ELR (cell line): ENCODE data around the gene TMEM132D.

Experiments used
- DNase-seq: peaks from one replicate; pipeline ENCODE4 v3.0.0-alpha.2; 2015; ENCODE audit warnings: low read depth

The TMEM132D gene

DNA sequence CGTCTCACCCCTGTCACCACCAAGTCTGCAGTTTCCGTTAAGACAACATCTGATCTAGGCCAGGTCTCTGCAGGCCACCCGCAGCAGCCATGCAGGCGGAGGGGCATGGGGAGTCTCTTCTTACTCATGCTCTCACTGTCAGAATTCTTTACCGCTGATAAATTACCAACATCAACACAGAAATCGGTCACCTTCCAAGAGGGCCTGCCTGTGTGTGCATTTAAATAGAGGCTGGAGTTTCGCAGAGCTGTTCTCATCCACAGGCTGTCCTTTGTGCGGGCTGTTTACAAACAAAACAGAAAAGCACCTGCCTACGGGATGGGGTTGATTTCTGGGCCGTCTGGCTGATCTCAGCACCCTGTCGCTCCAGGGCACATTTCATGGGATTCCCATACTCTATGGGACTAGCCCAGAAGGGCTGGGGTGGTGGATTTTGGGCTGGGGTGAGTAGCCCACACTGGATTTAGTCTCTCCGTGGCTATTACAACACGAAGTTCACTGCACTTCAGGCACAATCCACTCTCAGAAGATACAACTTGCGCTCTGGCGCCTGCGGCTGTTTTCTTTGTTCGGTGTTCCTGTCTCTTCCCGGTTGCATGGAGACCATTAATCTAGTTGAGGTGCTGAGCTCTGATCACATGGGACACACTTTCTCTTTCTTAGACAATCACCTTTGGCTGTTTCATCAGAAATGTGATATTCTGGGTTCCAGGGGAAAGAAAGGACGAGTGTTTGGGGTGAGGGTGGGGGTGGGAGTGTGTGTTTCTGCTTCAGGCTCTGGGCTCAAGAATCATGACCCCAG lies 719.5 kb downstream of the TMEM132D start:
- no peak for DNase-seq

GRCh38 chr12:129179941-129180553 lies 723.8 kb downstream of the TMEM132D start:
- no peak for DNase-seq

DNA sequence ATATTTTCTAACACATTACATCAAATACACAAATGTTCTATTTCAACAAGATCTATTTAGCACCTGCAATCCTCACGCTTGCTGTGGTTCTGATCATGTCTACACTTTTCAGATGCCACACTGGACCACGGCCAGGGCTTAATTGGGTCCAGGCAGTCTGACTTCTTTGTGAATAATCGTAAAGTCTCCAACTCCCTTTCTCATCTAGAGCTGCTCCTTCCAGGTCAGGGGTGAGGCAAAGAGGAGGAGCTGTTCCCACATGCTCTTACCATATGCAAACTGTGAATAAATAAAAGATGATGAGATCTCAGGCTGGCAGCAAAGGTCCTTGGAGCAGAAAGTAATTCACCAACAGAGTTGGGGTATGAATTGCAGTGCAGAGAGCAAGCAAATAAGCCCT lies 733.9 kb downstream of the TMEM132D start:
- DNase-seq, result no peak

- DNase-seq, result no peak
Observed at GRCh38 chr12:129163861-129164260, 740.0 kb downstream of the TMEM132D start.

GRCh38 chr12:129163461-129163860 lies 740.4 kb downstream of the TMEM132D start:
- no peak for DNase-seq

- DNase-seq, result no peak
Observed at GRCh38 chr12:129162805-129163204, 741.0 kb downstream of the TMEM132D start.

GRCh38 chr12:129161511-129161910 lies 742.3 kb downstream of the TMEM132D start:
- no peak for DNase-seq

- no peak for DNase-seq
Observed at GRCh38 chr12:129160282-129160681, 743.5 kb downstream of the TMEM132D start.

- DNase-seq, result no peak
Observed at GRCh38 chr12:129152351-129153104, 751.3 kb downstream of the TMEM132D start.

DNA sequence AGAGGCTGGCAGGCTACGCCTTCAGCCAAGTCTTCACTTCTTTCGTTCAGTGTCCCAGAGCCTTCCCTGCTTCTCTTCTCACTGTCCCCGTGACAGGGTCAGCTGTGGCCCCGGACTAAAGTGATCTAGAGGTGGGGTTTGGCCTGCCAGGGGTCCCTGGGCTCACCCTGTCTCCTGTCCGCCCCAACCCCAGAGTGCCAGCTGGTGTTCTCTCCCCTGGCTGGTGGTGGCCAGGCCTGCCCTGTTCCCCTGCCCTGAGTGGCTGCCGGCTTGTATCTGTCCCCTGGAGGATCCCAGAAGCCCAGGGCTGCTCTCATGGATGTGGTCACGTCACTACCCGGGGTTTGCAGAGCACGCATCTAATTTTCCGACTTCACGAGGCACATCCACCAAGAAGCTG lies 753.1 kb downstream of the TMEM132D start:
- no peak for DNase-seq

GRCh38 chr12:129145381-129145780 lies 758.4 kb downstream of the TMEM132D start:
- DNase-seq, result no peak

GRCh38 chr12:129138776-129139175 lies 765.0 kb downstream of the TMEM132D start:
- no peak for DNase-seq

- DNase-seq, result no peak
Observed at GRCh38 chr12:129136694-129137325, 767.0 kb downstream of the TMEM132D start.

GRCh38 chr12:129127771-129128170 lies 776.1 kb downstream of the TMEM132D start:
- DNase-seq, result no peak

DNA sequence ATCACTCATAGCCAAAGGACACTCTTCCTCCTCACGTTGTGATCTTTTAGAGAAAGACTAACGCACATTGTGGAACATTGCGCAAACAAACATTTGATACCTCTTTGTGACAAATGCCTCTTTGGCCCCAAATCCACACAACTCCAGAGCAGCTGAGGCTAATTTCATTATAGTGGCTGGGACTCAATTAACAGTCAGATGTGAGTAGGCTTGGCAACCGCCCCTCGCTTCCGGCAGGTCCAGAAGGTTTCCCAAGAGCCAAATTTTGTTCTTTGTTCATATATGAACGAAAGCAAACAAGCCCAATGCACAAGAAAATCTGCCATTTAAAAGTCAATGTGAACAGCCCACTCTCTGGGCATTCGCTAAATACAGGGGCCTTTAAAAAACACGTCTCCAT lies 776.6 kb downstream of the TMEM132D start:
- DNase-seq, result no peak

- no peak for DNase-seq
Observed at GRCh38 chr12:129119537-129119936, 784.3 kb downstream of the TMEM132D start.

DNA sequence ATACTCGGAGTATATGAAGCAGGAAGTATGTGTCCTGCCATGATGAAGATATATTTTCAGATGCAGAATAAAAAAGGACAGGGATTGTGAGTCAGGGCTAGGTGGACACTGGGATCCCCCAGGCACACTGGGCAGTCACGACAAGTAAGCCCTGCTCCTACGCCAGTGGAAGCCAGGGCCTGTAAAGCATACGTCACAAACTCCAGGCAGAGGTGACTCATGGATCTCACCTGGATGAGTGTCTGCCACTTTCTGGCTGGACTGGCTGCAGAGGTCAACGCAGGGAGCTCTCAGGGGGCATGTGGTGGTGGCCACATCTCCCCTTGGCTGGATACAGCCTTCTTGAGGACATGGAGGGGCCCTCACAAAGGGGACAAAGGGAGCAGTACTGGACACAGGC lies 788.3 kb downstream of the TMEM132D start:
- DNase-seq, result no peak

- no peak for DNase-seq
Observed at GRCh38 chr12:129110575-129110974, 793.2 kb downstream of the TMEM132D start.

- no peak for DNase-seq
Observed at GRCh38 chr12:129109174-129110001, 794.4 kb downstream of the TMEM132D start.

- no peak for DNase-seq
Observed at GRCh38 chr12:129106772-129107171, 797.1 kb downstream of the TMEM132D start.

GRCh38 chr12:129103231-129103630 lies 800.6 kb downstream of the TMEM132D start:
- no peak for DNase-seq

DNA sequence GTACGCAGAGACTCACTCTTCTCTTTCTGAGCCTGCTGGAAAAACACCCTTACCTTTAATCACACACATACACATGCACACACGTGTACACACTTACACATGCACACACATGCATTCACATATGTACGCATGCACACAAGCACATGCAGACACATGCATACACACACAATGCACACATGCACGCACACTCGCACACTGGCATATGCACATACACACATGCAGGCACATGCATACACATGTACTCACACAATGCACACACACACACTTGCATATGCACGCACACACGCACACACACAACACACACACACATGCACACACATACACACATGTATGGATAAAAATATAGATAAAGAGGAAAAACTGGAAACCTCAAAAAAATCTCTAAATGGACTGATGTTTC lies 801.6 kb downstream of the TMEM132D start:
- no peak for DNase-seq
